Dermis blood vessel endothelial cell (primary cell): ENCODE data around the gene TPRG1. TPM values are rescaled to one million over a fixed set of nuclear protein-coding genes. Genes with fewer than 3 reads are reported as not detected.

Source experiments
- DNase-seq: peaks from one replicate; pipeline ENCODE4 v3.0.0; 2010
- total RNA-seq: library from RNA; depleted of rRNA; stranded (reverse); fragments of >200 nt; gene quantifications from 2 replicates; pipeline ENCODE4 v1.2.3, GENCODE V29; 2014

Gene TPRG1
- total RNA-seq, 1 donor from 2014 or later, result not detected

GRCh38 chr3:189232790-189233189, 61.0 kb downstream of the TPRG1 start:
- no peak for DNase-seq

GRCh38 chr3:189233225-189233858, 61.6 kb downstream of the TPRG1 start:
- DNase-seq, result peak; percentile 65

DNA sequence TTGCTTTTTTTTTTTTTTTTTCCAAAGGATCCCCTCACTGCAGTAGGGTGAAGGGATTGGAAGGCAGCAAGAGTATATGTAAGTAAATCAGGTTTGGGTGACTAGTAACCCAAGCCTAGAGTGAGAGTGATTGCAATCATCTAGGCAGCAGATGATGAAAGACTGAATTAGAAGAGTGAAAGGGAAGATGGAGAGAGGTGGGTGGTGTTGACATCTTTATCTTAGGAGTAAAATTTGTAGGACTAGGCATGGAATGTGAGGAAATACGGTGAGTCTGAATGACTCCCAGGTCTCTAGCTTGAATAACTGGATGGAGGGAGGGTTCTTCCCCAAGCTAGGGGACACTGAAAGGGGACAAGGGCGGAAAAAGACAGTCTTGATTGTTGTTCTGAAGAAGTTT, 63.4 kb downstream of the TPRG1 start:
- DNase-seq, result no peak

- DNase-seq, result no peak
These were observed 64.6 kb downstream of the TPRG1 start for GRCh38 chr3:189236352-189236751.

- no peak for DNase-seq
These were observed 65.8 kb downstream of the TPRG1 start for GRCh38 chr3:189237526-189237925.

DNA sequence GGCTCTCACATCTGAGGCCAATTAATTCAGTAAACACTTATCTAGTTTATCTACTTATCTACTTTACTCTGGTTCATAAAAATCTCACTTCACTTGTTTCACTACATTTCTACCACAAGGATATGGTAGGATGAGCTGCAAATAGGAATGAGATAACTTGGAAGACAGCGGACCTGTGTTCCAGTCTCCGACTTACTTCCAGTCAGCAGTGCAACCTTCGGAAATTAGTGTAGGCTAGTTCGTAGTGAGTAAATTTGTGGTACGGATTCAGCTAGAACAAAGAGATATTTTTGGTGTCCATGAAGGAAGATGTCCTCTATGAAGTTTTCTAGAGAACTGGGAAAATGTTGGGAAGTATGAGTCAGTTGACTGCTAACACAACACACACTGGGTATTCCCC, 66.3 kb downstream of the TPRG1 start:
- DNase-seq, result no peak

DNA sequence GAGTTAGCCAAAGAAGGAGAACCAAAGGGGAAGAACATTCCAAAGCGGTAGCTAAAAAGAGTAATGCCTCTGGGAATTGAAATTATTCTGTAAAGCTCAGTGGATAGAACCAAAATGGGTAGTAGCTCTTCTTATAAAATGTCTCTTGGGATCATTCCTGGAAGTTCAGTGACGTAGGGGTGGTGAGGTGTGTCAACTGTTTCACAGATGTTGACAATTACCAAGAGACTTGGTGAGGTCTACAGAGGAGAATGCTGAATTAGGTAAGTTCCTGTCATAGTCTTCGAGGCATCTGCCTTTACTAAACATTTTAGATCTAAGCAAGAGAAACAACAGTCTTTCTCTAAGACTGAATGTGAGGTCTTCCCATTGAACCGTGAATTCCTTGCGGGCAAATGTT, 67.8 kb downstream of the TPRG1 start:
- DNase-seq, result no peak

- DNase-seq, result no peak
These were observed 78.2 kb downstream of the TPRG1 start for GRCh38 chr3:189249987-189250386.

- no peak for DNase-seq
These were observed 86.5 kb downstream of the TPRG1 start for GRCh38 chr3:189258261-189258660.

DNA sequence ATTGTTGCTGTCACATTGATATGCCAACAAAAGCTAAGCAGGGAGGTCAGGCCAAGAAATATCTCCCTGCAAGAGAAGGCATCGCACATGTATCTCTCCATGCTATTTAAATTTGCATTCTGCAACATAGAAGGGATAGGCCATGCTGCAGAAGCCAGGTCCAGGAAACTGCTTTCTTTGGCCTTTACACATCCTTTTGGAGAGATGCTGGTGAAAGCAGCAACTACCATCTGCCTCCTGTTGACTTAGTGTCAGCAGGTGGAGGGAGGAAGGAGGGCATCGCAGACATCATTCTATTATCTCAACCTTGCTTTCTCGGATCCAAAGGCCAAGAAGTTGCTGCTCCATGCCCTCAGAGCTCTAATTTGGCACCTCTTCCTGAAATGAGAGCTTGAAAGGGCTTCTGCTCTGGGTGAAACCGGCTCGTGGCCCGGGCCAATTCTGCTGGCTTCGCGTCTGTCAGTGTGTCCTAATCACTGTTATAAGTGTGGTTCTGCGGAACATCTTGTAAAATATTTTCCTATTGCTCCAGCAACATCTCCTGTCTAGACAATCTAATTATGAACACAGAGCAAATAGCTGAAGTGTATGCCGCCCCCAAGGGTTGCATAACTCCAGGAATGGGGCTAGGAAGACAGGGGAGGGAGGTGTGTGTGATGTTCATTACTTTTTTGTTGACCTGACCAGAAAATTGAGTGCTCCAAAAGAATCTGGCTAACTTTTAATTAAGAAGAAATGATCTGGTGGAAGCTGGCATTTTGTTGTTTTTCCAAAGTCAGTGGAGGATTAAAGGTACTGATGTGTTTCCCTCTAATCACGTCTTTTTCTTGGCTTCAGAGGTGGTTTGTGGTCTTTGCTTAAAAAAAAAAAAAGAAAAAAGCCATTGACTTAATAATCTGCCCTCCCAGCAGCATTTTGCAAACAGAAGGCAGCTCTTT, 89.1 kb downstream of the TPRG1 start:
- no peak for DNase-seq

GRCh38 chr3:189262746-189263145, 91.0 kb downstream of the TPRG1 start:
- no peak for DNase-seq

- no peak for DNase-seq
These were observed 96.3 kb downstream of the TPRG1 start for GRCh38 chr3:189267981-189268613.

DNA sequence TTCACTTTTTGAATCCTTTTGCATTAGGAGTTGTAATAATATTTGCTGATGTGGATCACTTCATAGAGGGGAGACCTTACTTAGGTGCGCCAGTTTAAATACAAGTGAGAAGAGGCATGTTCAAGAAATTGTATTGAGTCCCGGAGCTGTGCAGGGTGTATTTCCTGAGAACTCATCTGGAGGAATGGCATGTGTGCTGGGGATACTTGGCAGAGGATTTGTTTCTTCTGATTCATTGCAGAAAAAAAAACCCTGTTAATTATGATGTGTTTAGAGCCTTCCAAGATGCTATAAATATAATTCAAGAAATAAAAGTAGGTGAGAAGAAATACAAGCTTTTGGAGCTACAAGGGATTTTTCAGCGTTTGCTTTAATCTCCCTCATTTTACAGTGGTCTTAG, 97.6 kb downstream of the TPRG1 start:
- DNase-seq, result no peak

DNA sequence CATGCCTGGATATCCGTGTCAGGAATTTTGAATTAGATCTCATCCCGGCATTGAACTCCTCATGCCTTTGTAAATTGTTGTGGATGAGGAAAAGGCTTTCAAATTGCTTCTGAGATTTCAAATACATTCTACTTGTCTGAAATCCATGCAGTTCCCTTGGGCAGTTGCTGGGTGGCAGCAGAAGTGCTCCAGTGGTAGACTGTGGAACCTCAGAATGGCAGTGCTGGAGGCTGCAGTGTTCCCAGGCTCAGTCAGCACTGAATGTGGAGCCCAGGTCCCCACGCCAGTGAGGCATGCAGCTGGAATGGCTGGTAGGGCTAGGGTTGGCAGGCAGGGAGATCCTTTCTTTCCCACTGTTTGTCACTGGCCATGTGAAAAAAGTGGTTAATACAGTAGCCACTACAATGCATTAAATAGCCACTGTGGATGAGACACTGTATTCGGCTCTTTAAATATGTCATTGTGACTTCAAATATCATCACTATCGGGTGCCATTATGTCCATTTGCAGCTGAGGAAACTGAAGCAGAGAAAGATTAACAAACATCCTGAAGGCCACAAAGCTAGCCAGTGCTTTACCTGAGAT, 98.6 kb downstream of the TPRG1 start:
- DNase-seq, result peak; percentile 29

DNA sequence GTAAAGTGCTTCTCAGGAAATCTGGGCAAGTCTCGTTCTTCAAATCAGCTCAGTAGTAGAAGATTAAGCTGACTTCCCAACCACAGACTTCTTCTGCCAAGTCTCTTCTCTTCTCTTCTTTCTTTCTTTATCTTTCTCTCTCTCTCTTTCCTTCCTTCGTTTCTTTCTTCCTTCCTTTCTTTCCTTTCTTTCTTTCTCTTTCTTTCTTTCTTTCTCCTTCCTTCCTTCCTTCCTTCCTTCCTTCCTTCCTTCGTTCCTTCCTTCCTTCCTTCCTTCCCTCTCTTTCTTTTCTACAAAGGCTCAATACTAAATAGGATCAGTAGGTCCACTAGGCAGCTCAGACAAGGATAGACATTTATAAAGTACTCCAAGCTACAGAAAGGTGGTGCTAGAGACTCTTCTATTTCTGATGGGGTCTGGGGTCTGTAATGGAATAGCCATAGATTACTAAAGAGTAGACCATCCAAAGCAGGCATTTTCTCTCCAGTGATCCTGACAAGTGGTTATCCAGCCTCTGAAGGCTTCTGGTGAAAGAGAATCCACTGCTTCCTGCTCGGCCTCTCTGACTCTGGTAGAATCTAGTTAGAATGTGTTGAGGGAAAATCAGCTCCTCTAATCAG, 100.8 kb downstream of the TPRG1 start:
- no peak for DNase-seq

DNA sequence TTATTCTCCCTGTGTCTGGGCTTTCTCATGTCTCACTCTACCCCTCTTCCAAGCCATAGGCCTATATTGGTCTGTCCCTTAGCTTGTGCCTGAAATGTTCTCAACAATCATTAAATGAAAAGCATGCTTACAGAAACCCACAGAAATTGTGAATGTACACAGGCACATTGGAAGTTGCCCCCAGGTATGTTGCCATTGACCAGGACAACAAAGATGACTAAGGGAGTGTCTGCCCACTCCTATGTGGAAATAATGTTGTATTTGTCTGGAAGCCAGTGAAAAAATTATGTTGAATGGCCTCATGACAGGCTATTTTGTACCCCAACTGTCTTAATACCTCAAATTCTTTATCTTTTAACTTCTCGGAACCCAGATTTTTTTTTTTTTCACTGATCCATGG, 102.0 kb downstream of the TPRG1 start:
- no peak for DNase-seq

- no peak for DNase-seq
These were observed 103.4 kb downstream of the TPRG1 start for GRCh38 chr3:189275182-189275581.

- no peak for DNase-seq
These were observed 104.1 kb downstream of the TPRG1 start for GRCh38 chr3:189275852-189276251.

- no peak for DNase-seq
These were observed 104.9 kb downstream of the TPRG1 start for GRCh38 chr3:189276444-189277219.

- no peak for DNase-seq
These were observed 105.9 kb downstream of the TPRG1 start for GRCh38 chr3:189277711-189278110.

DNA sequence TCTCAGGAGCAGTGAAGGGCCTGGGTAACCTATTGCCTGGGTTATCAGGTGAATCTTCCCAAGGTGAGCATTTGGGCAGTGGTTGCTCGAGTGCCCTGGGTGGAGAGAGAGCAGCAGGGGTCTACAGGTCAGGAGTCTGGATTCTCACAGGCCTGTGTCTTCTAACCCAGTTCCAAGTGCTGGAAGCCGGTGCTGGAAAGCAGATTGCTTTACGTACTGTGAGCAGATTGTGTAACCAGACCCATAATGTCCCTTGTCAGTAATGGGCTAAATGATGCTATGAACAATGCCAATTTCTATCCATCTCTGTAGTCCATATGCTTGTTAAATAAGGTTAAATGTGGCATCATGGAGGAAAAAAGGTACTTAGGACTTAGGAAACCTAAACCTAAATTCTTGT, 106.5 kb downstream of the TPRG1 start:
- no peak for DNase-seq

DNA sequence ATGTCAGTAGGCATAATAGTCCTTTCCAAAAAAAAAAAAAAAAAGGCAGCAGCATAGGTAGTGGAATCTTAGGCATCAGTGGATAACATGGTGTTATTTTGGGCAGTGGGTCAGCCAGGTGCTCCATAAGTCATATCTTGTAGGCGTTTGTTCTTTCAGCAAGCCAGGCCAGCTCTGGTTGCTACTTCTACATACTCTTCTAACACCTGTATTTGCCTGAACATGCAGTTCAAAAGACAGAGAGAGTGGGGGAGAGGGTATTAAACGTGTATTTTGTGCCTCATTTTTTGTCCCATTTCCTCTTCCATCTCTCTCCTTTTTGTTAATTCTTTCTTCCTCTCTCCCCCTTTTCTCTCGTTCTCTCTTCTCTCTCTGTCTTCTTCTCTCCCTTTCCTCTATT, 110.4 kb downstream of the TPRG1 start:
- no peak for DNase-seq
